ENCODE measurements around the gene FAM237B. TPM values are rescaled to one million over a fixed set of nuclear protein-coding genes. Genes with fewer than 3 reads are reported as not detected.
"Not testable (repeated sequence)": the region's sequence is repeated elsewhere in the genome, so short reads cannot be mapped to it uniquely, and the experiment has no call there.

The FAM237B gene
- not detected in 2 replicates for total RNA-seq

DNA sequence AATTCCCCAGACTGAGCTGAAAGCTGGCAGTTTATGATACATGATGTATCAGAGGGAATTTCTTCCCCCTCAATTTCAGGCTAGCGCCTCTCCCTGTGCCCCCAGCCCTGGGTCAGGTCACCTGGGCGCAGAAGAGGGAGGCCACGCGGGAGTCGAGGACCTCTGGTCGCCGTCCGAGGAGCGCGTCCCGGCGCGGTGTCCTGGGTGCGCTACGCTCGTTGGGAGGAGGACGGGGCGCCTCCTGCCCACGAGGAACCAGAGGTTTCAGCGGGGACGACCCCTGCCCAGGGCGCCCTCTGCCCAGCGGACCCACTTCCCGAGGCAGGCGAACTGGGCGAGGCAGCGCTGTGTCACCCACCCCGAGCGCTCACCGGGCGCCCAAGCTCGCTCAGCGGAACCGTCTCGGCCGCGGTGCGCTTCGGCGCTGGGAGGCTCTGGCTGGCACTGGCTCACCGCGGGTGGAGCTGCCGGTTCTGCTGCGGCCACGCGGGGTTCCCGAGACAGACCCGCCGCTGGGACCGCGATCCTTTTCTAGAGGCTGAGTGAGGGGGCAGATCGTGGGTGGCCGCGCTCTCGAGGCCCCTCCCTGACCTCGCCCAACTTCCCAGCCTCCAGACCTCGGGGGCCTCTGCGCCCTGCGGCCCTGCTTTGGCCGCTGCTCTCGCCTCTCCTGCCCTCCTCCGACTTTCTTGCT lies at the start of gene FAM237B:
Gene FAM237B (minus strand): TSS at position 504 of the 694 bp plus-strand sequence. CDS start 1,556 bp downstream, outside the sequence.
- peak in 1 of 2 donors; percentile 9 for DNase-seq (ENCODE audit: low read depth in 2 of 2)

DNA sequence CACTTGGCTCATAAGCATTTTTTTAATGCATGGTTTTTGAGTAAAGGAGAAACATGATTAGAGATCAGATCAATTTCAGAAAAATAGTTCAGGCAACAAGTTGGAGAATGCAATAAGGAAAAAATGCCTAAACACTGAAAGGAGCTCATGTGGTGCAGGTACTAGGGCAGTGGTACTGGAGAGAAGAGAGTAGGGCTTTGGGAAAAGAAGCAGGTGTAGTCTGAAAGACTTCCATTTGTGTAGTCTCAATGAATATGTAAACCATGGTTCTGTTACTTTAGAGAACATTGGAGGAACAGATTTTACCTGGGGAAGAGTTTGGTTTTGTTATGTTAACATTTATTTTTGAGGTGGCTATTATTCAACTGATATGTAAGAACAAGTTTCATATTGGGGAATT lies 30.9 kb upstream of the FAM237B start:
- DNase-seq (ENCODE audit: low read depth in 2 of 2): no peak

DNA sequence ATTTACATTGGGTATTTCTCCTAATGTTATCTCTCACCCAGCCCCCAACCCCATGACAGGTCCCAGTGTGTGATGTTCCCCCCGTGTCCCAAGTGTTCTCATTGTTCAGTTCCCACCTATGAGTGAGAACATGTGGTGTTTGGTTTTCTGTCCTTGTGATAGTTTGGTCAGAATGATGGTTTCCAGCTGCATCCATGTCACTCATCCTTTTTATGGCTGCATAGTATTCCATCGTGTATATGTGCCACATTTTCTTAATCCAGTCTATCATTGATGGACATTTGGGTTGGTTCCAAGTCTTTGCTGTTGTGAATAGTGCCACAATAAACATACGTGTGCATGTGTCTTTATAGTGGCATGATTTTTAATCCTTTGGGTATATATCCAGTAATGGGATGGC lies 28.9 kb upstream of the FAM237B start:
- DNase-seq (ENCODE audit: low read depth in 2 of 2): not testable (repeated sequence)

DNA sequence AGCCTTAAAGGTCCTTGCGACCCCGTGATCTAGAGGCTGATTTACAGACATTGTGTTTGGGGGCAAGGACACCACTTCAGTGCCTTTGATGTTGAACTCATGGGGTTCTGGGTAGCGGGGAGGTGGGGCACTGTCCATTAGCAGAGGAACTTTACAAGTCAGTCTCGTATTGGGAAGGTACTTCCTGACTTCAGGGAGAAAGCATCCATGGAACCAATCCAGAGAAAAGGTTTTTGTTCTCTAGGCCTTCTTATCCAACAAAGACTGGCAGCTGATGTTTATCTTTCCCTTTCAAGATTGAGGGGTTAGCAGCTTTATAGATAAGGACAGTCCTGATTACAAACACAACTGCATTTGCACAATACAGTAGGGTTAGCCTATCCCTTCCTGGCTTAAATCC lies 28.2 kb upstream of the FAM237B start:
- no peak for DNase-seq (ENCODE audit: low read depth in 2 of 2)

DNA sequence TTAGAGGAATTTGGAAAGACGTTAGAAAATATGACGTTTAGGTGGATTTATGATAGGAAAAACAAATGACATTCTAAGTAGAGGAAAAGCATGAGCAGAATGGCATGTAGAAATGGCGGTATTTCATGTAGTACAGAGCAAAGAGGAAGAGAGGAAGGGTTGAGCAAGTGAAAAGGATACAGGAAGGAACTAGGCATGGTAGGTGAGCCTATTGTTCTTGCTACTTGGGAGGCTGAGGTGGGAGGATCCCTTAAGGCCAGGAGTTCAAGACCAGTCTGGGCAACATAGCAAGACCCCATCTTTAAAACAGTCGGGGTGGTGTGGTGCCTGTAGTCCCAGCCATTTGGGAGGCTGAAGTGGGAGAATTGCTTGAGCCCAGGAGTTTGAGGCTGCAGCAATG lies 26.7 kb upstream of the FAM237B start:
- DNase-seq (ENCODE audit: low read depth in 2 of 2): no peak

DNA sequence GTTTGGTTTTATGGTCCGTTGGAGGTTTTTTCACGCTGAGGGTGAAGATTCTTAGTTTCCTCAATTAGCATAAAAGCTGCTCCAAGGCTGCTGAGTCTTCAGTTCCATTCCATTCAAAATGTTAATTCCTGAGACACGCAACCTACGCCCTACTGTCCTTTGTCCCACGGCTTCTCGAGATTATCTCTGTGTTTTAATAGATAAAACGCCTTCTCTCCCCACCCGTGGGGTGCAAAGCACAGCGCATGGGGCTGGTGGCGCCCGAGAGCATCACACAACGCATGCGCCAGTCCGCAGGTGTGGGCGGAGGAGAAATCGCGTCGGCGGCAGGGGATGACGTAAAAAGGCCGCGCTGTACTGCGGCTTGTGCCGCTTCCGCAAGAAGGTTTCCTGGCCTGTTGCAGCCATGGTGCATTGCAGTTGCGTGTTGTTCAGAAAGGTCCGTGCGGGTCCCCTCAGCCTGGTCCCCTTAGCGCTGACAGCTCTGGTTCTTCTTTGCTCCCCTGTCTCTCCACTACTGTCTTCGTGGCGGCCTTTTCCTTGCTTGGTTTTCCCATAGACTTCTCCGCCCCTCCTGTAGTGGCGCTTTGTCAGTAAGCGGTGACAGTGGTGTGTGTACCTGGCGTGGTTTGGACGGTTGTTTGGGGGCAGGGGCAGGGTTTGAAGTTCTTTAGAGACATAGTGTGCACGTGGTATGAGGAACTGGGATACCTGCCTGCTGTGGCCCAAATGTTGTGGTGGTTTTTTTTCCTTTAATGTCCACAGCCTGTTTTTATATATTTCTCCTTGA lies 25.4 kb upstream of the FAM237B start, which contains the start of gene GTPBP10:
Gene GTPBP10 (plus strand): TSS at position 381 of the 790 bp plus-strand sequence. CDS start 26 bp downstream, at position 407.
- peak; percentile 92 to 95 for DNase-seq (ENCODE audit: low read depth in 2 of 2)

DNA sequence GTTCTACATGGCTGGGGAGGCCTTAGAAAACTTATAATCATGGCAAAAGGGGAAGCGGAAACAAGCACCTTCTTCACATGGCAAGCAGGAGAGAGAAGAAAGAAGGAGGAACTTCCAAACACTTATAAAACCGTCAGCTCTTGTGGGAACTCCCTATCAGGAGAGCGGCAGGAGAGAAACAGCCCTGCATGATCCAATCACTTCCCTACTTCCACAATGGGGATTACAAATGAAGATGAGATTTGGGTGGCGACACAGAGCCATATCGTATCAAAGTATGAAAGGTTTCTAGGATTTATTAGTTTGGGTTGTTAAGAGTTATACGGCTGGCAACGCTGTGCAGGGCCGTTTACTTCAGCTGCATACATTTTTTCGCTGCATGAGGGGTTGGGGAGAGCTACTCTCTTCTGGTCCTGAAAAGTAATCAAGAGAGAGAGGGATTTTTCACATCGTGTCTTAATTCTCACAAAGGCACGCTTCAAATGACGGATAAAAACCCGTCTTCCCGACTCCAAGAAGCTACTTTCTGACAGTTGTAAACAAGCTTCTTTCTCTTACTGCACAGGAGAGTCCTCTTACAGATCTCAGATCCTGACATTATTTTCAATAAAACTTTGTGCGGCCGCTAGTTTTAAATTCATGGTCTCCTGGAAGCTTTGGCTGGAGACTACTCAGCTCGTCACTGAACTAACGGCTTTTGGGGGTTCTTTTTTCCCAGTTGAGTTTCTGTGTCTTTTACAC lies 24.7 kb upstream of the FAM237B start:
- DNase-seq (ENCODE audit: low read depth in 2 of 2): peak in 1 of 2 donors; percentile 39

DNA sequence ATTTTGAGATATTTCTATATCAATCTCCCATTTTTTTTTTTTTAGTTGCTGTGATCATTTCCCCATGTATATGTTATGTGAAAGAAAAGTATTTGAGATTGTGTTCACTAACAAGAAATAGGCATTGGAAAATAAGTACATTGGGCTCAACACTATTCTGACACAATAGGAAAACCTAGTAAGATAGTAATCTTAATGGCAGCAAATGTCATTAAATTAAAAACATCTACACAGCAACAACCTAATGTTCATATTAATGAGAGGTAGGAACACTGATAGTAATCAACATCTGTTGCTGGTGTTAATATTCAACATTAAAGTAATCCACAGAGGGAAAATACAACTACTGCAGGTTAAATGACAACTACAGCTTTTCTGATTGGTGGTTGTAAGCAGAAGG lies 23.9 kb upstream of the FAM237B start:
- no peak for DNase-seq (ENCODE audit: low read depth in 2 of 2)

DNA sequence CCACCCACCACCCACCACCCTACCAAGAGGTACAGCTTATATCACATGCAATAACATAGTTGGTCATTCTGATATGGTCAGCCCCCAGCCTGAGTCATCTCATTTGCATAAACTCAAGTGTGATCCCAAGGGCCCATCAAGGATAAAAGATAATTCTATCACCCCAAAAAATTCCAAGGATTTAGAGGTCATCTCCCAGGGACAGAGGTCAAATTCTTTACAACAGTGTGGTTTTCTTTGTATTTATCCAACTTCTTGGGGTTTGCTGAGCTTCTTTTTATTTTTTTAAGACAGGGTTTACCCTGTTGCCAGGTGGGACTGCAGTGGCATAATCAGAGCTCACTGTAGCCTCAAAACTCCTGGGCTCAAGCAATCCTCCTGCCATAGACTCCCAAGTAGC lies 16.0 kb upstream of the FAM237B start:
- no peak for DNase-seq (ENCODE audit: low read depth in 2 of 2)

DNA sequence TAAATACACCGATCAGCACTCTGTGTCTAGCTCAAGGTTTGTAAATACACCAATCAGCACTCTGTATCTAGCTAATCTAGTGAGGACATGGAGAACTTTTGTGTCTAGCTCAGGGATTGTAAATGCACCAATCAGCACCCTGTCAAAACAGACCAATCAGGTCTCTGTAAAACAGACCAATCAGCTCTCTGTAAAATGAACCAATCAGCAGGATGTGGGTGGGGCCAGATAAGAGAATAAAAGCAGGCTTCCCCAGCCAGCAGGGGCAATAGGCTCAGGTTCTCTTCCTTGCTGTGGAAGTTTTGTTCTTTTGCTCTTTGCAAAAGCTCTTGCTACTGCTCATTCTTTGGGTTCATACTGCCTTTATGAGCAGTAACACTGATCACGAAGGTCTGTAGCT lies 13.8 kb upstream of the FAM237B start:
- DNase-seq (ENCODE audit: low read depth in 2 of 2): not testable (repeated sequence)

DNA sequence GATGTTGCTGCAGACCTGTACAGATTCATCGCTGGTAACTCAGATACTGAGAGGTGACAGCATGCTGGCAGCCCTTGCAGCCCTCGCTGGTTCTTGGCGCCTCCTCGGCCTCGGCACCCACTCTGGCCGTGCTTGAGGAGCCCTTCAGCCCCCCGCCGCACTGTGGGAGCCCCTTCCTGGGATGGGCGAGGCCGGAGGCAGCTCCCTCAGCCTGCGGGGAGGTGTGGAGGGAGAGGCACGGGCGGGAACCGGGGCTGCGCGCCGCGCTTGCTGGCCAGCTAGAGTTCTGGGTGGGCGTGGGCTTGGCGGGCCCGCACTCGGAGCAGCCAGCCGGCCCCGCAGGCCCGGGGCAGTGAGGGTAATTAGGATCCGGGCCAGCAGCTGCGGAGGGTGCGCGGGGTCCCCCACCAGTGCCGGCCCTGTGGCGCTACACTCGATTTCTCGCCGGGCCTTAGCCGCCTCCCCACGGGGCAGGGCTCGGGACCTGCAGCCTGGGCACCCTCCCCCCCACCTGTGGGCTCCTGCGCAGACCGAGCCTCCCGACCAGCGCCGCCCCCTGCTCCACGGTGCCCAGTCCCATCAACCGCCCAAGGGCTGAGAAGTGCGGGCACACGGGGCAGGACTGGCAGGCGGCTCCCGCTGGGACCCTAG lies 13.2 kb upstream of the FAM237B start:
- no peak for DNase-seq (ENCODE audit: low read depth in 2 of 2)

DNA sequence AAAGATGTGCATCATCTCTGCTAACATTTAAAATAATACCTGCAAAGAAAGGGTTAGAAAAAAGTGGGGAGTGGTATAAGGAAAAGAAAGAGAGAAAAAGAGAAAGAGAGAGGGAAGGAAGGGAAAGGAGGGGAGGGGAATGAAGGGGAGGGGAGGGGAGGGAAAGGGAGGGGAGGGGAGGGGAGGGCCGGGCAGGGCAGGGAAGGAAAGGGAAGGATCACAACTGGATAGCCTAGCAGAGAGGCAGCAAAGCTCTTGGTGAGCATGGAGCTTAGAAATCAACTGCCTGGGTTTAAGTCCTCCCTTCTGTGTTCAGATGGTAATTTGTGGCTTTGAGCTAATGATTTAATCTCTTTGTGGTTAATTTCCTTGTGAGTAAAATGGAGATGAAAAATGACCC lies 5.4 kb upstream of the FAM237B start:
- no peak for DNase-seq (ENCODE audit: low read depth in 2 of 2)

DNA sequence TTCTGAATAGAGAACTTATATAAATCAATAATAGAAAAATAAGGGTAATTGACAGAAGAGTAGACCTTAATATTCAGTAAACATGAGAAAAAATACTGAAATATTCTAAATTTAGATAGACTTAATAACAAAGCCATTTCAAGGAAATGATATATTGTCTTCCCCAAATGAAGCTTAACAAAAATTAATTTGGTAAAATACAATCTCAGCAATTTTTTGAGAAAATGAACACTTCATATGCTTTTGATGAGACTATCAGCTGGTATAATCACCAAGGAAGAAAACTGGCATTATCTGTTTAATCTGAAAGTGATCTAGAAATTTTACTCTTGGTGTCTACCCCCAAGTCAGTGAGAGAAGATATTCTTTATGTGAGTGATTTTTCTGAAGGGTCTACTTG lies 1.7 kb upstream of the FAM237B start:
- no peak for DNase-seq (ENCODE audit: low read depth in 2 of 2)

DNA sequence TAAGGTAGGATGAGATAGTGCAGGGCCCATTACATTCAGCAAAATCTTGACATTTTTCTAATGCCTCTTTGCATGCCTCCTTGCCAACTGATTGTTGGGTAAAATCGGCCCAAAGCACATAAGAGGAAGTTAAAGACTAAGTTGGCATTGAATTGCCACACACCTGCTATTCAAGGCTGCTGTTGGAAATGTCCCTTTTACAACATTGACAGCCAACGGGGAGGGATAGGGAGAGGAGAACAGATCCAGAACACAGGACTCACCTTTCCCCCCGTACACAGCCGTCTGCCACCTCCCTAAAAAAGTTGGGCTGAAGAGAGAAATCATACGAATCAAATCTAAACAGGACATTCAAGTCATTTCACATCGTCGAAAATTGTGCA lies 695 bp downstream of the FAM237B start:
- DNase-seq (ENCODE audit: low read depth in 2 of 2): no peak

DNA sequence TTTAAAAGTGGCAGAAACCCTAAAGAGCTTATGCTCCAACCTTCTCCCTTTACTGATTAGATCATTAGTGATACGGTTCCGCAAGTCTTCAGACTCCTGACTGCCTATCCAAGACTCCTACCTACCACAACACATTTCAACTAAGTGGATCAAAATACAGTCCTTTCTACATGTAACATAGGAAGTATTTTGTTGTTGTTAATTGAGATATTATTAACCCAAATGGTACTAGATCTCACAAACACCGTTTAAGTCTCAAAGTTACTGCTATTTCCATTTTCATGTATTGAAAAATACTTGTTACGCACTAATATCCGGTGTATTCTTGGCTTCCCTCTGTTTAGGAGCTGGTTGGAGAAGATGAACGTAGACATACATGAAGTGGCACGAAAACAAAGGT lies 1.1 kb downstream of the FAM237B start:
- no peak for DNase-seq (ENCODE audit: low read depth in 2 of 2)

DNA sequence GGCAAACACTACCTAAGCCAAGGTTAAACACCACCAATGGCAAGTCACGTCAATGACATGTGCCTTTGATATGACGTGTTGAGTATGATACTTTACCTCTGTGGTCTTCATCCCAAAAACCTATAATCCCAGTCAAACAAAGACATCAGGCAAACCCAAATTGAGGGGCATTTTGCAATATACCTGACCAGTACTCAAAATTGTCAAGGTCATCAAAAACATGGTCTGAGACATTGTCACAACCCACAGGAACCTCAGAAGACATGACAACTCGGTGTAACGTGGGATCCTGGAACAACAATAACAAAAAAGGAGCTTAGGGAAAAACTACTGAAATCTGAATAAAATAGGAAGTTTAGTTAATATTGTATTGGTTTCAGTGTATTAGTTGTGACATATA lies 7.2 kb downstream of the FAM237B start:
- DNase-seq (ENCODE audit: low read depth in 2 of 2): no peak

DNA sequence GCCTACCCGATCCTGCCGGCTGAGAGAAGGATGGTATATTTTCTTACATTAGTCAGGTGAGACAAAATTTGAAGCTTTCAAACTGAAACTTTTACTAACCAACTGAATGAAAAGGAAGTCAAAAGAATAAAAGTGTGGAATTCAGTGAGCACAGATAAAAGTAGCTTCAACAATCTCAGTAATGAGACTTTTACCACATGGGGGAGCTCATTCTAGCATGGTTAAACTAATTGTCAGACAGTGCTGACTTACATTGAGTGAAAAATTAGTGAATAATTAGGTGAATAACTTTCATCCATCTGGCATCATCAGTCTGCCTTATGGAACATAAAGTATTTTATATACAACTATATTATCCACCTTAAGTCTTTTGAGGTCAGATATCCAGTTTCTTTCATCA lies 8.4 kb downstream of the FAM237B start:
- peak; percentile 15 to 53 for DNase-seq (ENCODE audit: low read depth in 2 of 2)

DNA sequence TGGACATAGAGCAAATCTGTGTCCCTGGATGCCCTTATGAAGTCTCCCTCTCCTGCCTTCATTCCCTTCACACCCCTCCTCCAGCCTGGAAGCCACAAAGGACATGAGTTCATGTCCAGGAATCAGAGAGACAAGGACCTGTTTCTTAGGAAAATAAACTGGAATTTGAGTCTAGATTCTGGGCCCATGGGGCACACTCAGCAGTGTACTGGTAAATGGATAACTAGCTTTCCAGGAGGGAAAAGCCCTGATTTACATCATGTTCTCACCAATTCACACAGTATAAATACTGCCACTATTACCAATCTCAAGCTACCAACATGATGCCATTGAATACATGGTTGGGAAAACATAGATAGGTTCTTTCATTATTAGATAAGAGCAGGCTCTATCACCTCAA lies 9.9 kb downstream of the FAM237B start:
- no peak for DNase-seq (ENCODE audit: low read depth in 2 of 2)

DNA sequence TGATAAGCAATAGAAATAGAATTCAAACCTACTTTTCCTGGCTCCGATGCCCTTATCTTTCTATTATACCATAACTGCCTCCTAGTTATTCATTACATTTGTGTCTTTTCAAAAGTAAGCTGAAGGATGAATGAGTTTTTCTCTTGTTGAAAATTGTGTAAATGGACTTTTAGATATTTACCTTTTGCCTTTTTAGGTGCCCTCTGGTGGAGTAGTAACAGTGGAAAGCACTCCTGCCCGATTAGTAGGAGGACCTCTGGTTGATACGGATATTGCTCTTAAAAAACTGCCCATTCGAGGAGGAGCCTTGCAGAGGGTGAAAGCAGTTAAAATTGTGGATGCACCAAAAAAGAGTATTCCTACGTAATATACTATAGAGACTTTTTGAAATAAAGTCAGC lies 11.2 kb downstream of the FAM237B start:
- DNase-seq (ENCODE audit: low read depth in 2 of 2): no peak

DNA sequence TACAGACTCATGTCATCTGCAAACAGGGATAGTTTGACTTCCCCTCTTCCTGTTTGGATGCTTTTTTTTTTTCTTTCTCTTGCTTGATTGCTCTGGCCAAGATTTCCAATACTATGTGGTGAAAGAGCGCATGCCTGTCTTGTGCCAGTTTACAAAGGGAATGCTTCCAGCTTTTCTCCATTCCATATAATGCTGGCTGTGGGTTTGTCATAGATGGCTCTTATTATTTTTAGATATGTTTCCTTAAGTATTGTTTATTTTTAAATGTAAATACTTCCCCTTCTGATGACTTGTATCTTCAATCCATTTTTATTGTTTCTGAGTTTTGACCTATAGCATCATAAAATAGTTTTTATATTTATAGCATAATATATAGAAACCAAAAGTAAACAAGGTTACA lies 17.9 kb downstream of the FAM237B start:
- DNase-seq (ENCODE audit: low read depth in 2 of 2): no peak

DNA sequence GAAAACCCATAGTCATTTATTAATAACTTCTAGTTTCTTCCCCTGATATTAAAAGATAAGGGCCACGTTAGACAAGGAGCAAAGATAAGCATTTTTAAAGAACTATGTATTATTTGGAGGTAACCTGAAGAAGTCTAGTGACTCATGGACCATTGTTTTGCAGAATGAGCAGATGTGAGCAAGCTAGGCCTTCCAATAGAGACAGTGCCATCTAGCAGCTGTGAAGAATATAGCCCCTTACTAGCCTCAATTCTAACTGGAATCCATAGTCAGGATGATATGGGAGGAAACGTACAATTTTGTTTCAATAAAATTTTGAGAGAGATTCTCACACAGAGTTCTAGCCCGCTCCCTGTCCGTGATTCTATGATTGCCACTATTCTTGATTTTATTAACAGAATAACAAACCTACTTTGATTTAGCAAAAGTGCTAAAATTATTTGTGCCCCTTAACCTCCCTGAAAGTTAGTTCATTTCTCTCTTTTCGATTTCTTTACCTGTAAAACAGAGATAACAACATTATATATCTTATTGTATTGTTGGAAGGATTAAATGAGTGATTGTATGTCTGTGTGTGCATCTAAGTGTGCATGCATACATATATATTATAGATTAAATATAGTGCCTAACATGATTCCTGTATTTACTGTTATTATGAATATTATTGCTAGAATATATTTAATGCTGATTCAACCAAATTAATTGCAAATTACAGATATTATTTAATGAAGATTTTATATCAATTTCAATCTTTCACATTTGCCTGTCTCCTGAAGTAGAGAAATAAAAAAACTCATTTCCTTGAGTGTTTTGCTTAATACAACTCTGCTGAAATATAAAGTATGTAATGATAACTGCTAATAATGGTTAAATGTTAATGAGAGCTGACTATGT lies 22.7 kb downstream of the FAM237B start:
- DNase-seq (ENCODE audit: low read depth in 2 of 2): peak; percentile 36 to 73
